ENCODE results near the gene ZNF284.

- TF ChIP-seq CTCF (IDR thresholded peaks at IDR 0.05; ENCODE audit: low read depth, low read length) (no peak), POLR2A (IDR thresholded peaks at IDR 0.05; ENCODE audit: extremely low read depth, insufficient read length) (no peak)
Observed at GRCh38 chr19:44059229-44059628, 12.7 kb upstream of the ZNF284 start.

All from NB4 (cell line).